GM13977 (cell line): ENCODE data around the gene TMEM132A.

Experiments used
- DNase-seq: peaks from one replicate; pipeline ENCODE4 v3.0.0; 2012; ENCODE audit warnings: low spot score
- CTCF ChIP-seq: IDR thresholded peaks from 2 replicates; pipeline ENCODE4 v1.5.1; 2012; ENCODE audit warnings: mild to moderate bottlenecking, control low read depth; ENCODE audit not compliant: insufficient read depth; ENCODE audit errors: extremely low read depth, missing control alignments
- in situ Hi-C: fragments of 300-500 bp; cut with MboI; formaldehyde crosslinking; loops from one replicate; pipeline ENCODE4 v1.12.0; 2022; ENCODE audit warnings: low sequenced_read_pairs, low pct_unique_long_range_greater_than_20kb, mixed read lengths, inconsistent platforms; ENCODE audit not compliant: unreplicated experiment

Gene TMEM132A

GRCh38 chr11:60917267-60917666 lies 7.0 kb upstream of the TMEM132A start:
- no peak for TF ChIP-seq CTCF
- no peak for DNase-seq
- in situ Hi-C loops = no loop called here

- in situ Hi-C loops = no loop called here
- no peak for DNase-seq
- no peak for TF ChIP-seq CTCF
Measured at GRCh38 chr11:60918251-60918938, 5.9 kb upstream of the TMEM132A start.

- in situ Hi-C loops = no loop called here
- no peak for TF ChIP-seq CTCF
- DNase-seq = no peak
Measured at GRCh38 chr11:60918939-60919265, 5.4 kb upstream of the TMEM132A start.

GRCh38 chr11:60919320-60919719 lies 4.9 kb upstream of the TMEM132A start:
- in situ Hi-C loops = no loop called here
- no peak for TF ChIP-seq CTCF

GRCh38 chr11:60919956-60920355 lies 4.3 kb upstream of the TMEM132A start:
- DNase-seq = no peak
- TF ChIP-seq CTCF = no peak
- in situ Hi-C loops = no loop called here

More at GRCh38 chr11:60919320-60919719, 4.9 kb upstream of the TMEM132A start:
- DNase-seq = no peak

GRCh38 chr11:60921259-60921658 lies 3.0 kb upstream of the TMEM132A start:
- no peak for TF ChIP-seq CTCF
- in situ Hi-C loops = no loop called here
- DNase-seq = no peak

GRCh38 chr11:60921777-60922335 lies 2.4 kb upstream of the TMEM132A start:
- no peak for DNase-seq
- TF ChIP-seq CTCF = no peak
- in situ Hi-C loops = no loop called here
